Measurements from ENCODE around the gene OVOL1. TPM values are rescaled to one million over a fixed set of nuclear protein-coding genes. Genes with fewer than 3 reads are reported as not detected.

OVOL1 gene
- total RNA-seq, 2 donors from 2014 or later = 0.39 TPM; not detected in 1

DNA sequence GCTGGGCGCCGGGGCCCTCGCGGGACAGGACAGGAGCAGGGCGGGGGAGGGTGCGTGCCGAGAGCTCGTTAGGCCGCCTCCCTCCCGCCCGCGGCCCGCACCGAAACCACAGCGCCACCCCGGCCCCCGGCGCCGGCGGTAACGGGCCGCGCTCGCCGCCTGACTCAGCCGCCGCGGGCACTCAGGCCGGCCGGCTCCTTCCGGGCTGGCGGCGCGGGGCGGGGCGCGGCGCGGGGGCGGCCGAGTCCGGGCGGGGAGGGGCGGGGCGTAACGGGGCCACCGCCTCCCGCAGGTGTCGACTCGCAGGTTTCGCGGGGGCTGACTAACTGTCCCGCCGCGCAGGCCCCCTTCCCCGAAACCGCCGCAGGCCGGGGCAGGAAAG, 6.1 kb upstream of the OVOL1 start, which contains the start of gene AP5B1:
TSS of gene AP5B1 (minus strand) at position 207 of the 382 bp plus-strand sequence. CDS start 385 bp downstream, outside the sequence.
- Mint-ChIP-seq H3K4me1 (peaks cover 21% of the 10 kb centered on the region), H3K27ac (no peak within 1 kb of the TSS), H3K27me3 (peaks cover 4% of the 10 kb centered on the region), H3K36me3 (ENCODE audit: low read depth) (no peaks in the 10 kb centered on the region), H3K4me3 (peak within 1 kb of the TSS; percentile 93)
- ATAC-seq (peak; percentile 68), DNase-seq (peak; percentile 42 to 79 (median 76))
- H3K9me3 ChIP-seq (ENCODE audit: control insufficient read depth, low read length, poor library complexity, severe bottlenecking) = no peaks in the 10 kb centered on the region

- H3K27ac Mint-ChIP-seq = no peak overlapping the region
- no peak for DNase-seq
- no peaks in the 10 kb centered on the region for H3K9me3 ChIP-seq (ENCODE audit: control insufficient read depth, low read length, poor library complexity, severe bottlenecking)
- H3K36me3 Mint-ChIP-seq (ENCODE audit: low read depth) = no peaks in the 10 kb centered on the region
- H3K27me3 Mint-ChIP-seq = peaks cover 7% of the 10 kb centered on the region
- peak; percentile 53 for ATAC-seq
- peak overlapping the region; percentile 28 for H3K4me3 Mint-ChIP-seq
- H3K4me1 Mint-ChIP-seq = peaks cover 24% of the 10 kb centered on the region
Measured at GRCh38 chr11:65781152-65781961, 5.5 kb upstream of the OVOL1 start.

DNA sequence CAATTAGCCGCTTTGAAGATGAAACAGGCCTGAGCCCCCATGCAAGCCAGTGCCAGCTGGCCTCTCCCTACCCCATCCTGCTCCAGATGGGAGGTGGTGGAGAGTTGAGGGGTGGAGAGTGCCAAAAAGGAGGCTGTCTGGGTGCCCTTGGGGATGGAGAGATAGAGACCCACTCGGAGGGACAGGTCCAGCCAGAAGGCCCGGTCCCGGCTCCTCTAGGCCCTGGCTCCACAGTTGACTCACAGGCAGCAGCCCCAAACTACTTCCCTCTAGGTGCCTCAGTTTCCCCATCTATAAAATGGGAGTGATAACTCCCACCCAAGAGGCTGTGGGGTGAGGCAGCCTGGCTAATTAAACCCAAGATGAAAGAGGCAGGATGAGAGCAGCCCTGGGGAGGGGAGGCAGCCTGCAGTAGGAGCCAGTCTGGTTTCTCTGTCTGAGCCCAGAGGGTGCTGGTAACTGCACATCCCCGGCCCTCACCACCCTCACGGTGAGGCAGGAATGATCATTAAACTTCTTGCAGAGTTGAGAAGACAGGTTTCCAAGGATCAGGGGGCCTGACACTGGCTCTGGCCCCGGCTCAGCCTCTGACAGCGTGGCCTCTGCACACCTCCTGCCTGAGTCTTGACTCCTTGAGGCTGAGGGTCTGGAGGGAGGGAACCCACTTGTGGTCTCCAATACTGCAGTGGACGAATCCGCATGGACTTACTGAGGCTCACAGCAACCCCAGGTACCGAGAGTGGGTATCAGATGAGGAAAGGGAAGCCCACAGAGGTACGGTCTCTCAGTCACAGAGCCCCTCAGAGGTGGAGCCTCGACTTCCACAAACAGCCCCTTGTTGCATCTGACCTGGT, 4.7 kb upstream of the OVOL1 start:
- DNase-seq = no peak
- ATAC-seq = no peak
- no peak overlapping the region for H3K27ac Mint-ChIP-seq
- H3K4me1 Mint-ChIP-seq = peaks cover 25% of the 10 kb centered on the region
- no peaks in the 10 kb centered on the region for H3K36me3 Mint-ChIP-seq (ENCODE audit: low read depth)
- no peaks in the 10 kb centered on the region for H3K9me3 ChIP-seq (ENCODE audit: control insufficient read depth, low read length, poor library complexity, severe bottlenecking)
- peaks cover 7% of the 10 kb centered on the region for H3K27me3 Mint-ChIP-seq
- H3K4me3 Mint-ChIP-seq = peak overlapping the region; percentile 31

DNA sequence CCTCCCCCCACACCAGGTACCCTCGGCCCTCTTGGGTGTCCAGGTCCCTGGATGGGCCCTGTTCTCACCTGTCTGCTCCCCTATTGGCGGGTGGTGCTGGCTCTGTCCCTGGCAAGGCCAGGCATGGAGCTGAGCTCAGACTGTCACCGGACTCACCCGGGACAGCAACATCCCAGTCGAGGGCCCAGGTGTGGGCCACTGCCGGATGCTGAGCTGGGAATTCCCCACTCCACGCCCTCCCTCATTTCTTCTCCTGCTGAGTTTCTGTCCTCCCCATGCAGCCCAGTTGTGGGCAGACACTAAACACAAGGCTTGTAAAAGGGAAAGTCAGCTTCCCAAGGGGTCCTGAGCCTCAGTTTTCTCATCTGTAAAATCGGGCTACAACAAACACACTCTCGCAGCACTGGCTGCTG, 4.0 kb upstream of the OVOL1 start:
- no peak for DNase-seq
- H3K4me1 Mint-ChIP-seq = peaks cover 26% of the 10 kb centered on the region
- peaks cover 7% of the 10 kb centered on the region for H3K27me3 Mint-ChIP-seq
- no peaks in the 10 kb centered on the region for H3K9me3 ChIP-seq (ENCODE audit: control insufficient read depth, low read length, poor library complexity, severe bottlenecking)
- peak overlapping the region; percentile 31 for H3K4me3 Mint-ChIP-seq
- H3K27ac Mint-ChIP-seq = no peak overlapping the region
- no peak for ATAC-seq
- no peaks in the 10 kb centered on the region for H3K36me3 Mint-ChIP-seq (ENCODE audit: low read depth)

DNA sequence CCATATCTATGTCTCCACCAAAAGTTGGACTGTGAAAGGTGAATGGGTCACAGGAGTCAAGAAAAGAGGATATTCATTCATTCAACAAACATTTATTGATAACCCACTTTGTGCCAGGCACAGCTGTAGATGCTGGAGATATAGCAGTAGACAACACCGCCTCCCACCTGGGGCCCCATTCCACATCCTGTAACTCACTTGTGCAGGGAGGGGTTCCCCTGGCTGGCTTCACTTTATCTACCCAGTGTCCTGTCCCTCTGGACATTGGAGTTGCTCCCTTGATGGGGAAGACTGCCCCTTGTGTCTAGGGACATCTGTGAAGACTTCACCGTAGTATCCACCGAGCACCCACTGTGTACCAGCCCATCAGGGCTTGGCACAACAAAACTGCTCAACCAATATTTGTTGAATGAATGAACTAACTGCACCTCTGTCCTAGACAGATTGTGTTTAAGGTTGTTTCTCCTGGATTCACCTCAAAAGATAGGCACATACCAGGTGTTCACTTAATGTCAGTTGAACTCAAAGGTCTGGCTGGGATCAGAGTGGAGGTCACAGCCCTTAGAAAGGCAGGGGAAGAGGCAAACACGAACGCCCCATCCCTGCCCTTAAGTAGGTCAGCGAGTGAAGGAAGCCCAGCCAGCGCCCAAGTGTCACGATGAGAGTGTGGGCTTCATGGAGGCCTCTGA, 1.4 kb upstream of the OVOL1 start:
- peaks cover 27% of the 10 kb centered on the region for H3K4me1 Mint-ChIP-seq
- H3K9me3 ChIP-seq (ENCODE audit: control insufficient read depth, low read length, poor library complexity, severe bottlenecking) = no peaks in the 10 kb centered on the region
- ATAC-seq (peak; percentile 27), DNase-seq (no peak)
- peak overlapping the region; percentile 45 for H3K27ac Mint-ChIP-seq
- peak overlapping the region; percentile 85 for H3K4me3 Mint-ChIP-seq
- H3K27me3 Mint-ChIP-seq = peaks cover 22% of the 10 kb centered on the region
- no peaks in the 10 kb centered on the region for H3K36me3 Mint-ChIP-seq (ENCODE audit: low read depth)

- no peaks in the 10 kb centered on the region for H3K9me3 ChIP-seq (ENCODE audit: control insufficient read depth, low read length, poor library complexity, severe bottlenecking)
- Mint-ChIP-seq H3K4me1 (peaks cover 27% of the 10 kb centered on the region), H3K27ac (no peak overlapping the region), H3K36me3 (ENCODE audit: low read depth) (no peaks in the 10 kb centered on the region), H3K27me3 (peaks cover 25% of the 10 kb centered on the region), H3K4me3 (peak overlapping the region; percentile 85)
- DNase-seq (no peak), ATAC-seq (peak; percentile 22)
Measured at GRCh38 chr11:65786008-65786785, 666 bp upstream of the OVOL1 start.

GRCh38 chr11:65787649-65788622, 1.1 kb downstream of the OVOL1 start:
- Mint-ChIP-seq H3K4me1 (peaks cover 27% of the 10 kb centered on the region), H3K4me3 (peak overlapping the region; percentile 82), H3K27me3 (peaks cover 25% of the 10 kb centered on the region), H3K36me3 (ENCODE audit: low read depth) (no peaks in the 10 kb centered on the region), H3K27ac (no peak overlapping the region)
- H3K9me3 ChIP-seq (ENCODE audit: control insufficient read depth, low read length, poor library complexity, severe bottlenecking) = no peaks in the 10 kb centered on the region
- ATAC-seq (no peak), DNase-seq (no peak)

DNA sequence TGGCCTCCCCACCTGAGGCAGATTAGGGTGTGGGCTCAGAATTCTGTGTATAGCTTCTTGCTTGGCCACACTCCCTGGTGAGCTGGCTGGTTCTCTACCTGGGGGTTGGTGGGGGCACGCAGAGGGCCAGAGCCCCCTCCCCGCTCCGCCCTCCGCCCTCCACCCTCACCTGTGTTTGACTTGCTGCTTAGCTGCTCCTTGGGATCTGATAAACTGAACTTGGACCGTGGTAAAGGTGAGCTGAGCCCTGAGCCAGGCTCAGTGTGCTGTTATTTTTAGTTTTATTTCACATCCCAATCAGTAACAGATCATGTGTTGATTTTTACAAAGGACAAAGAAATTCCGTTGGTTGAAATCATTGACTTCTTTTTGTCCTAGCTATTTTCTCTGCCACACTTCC, 2.0 kb downstream of the OVOL1 start:
- DNase-seq (no peak), ATAC-seq (no peak)
- Mint-ChIP-seq H3K36me3 (ENCODE audit: low read depth) (no peaks in the 10 kb centered on the region), H3K27me3 (peaks cover 25% of the 10 kb centered on the region), H3K27ac (no peak overlapping the region), H3K4me1 (peaks cover 25% of the 10 kb centered on the region), H3K4me3 (no peak overlapping the region)
- no peaks in the 10 kb centered on the region for H3K9me3 ChIP-seq (ENCODE audit: control insufficient read depth, low read length, poor library complexity, severe bottlenecking)

DNA sequence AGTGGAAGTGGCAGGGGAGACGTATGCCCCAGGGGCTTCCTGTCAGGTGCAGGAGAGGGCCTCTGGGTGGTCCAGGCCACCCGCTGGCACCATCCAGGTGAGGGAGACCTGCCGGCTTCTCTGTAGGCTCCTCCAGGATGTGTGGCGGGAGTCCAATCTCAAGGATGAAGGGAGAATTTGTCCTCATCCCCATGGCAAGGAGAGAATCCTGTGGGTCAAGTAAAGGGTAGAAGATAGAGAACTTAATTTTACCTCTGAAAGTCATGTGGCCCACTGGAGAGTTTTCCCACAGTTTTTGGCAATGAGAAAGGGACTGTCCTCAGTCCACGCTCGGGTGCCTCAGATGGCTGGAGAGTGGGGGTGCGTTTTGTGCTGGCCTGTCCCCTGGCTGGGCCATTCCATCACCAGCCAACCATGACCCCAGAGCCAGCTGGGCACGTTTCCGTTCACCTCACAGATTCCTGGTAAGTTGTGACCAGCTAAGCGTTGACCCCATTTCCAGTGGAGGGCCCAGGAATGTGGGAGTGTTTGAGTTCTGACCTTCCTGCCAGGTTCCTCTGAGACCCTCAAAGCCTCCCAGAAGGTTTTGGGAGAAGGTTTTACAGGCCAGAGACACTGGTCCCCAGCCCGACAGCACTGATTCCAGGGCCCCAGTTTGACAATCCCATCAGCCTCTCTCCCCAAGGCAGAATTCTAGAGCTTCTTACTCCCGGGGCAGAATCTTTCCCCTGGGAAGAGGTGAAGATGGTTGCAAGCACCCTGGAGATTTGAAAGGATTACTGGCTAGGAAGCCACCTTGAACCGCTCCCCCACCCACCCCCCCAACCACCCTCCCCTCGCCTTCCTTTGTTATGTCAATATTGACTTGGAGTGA, 2.6 kb downstream of the OVOL1 start:
- DNase-seq = no peak
- H3K36me3 Mint-ChIP-seq (ENCODE audit: low read depth) = no peaks in the 10 kb centered on the region
- H3K4me3 Mint-ChIP-seq = no peak overlapping the region
- H3K9me3 ChIP-seq (ENCODE audit: control insufficient read depth, low read length, poor library complexity, severe bottlenecking) = no peaks in the 10 kb centered on the region
- H3K27ac Mint-ChIP-seq = no peak overlapping the region
- no peak for ATAC-seq
- H3K27me3 Mint-ChIP-seq = peaks cover 25% of the 10 kb centered on the region
- peaks cover 23% of the 10 kb centered on the region for H3K4me1 Mint-ChIP-seq

GRCh38 chr11:65790104-65790901, 3.4 kb downstream of the OVOL1 start:
- ATAC-seq = no peak
- Mint-ChIP-seq H3K4me1 (peaks cover 20% of the 10 kb centered on the region), H3K4me3 (peak overlapping the region; percentile 19), H3K36me3 (ENCODE audit: low read depth) (no peaks in the 10 kb centered on the region), H3K27ac (peak overlapping the region; percentile 72), H3K27me3 (peaks cover 25% of the 10 kb centered on the region)
- no peaks in the 10 kb centered on the region for H3K9me3 ChIP-seq (ENCODE audit: control insufficient read depth, low read length, poor library complexity, severe bottlenecking)
- DNase-seq = no peak
